ENCODE results near the gene MYL4.
"Not testable (repeated sequence)": the region's sequence is repeated elsewhere in the genome, so short reads cannot be mapped to it uniquely, and the experiment has no call there.

The MYL4 gene

GRCh38 chr17:47197821-47198220 is 11.3 kb upstream of the MYL4 start:
- no peak for DNase-seq

- DNase-seq = no peak
These were observed 9.4 kb upstream of the MYL4 start for GRCh38 chr17:47199627-47200324.

- peak; percentile 33 for DNase-seq
These were observed 8.9 kb upstream of the MYL4 start for GRCh38 chr17:47200325-47200664.

DNA sequence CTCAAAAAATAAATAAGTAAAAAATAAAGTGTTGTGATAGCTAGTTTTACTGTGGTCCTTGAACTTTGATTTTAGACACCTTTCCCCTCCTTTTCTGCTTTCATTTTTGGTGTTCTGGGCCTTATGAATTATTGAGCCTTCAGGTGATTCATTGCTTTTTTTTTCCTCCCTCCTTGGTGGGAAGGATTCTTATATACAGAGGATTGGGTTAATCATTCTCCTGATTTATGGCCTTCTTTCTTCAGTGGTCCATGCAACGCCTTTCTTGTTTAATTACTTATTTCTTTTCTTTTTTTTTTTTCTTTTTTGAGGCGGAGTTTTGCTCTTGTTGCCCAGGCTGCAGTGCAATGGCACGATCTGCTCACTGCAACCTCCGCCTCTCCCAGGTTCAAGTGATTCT is 8.0 kb upstream of the MYL4 start:
- no peak for DNase-seq

GRCh38 chr17:47203984-47204721 is 5.0 kb upstream of the MYL4 start:
- DNase-seq = no peak

GRCh38 chr17:47204722-47205418 is 4.3 kb upstream of the MYL4 start:
- peak; percentile 51 for DNase-seq

- DNase-seq = peak; percentile 46
These were observed 3.7 kb upstream of the MYL4 start for GRCh38 chr17:47205419-47205963.

GRCh38 chr17:47207143-47208067 is 1.7 kb upstream of the MYL4 start:
- no peak for DNase-seq

- DNase-seq = no peak
These were observed 351 bp downstream of the MYL4 start for GRCh38 chr17:47209499-47209898.

GRCh38 chr17:47210105-47210504 is 957 bp downstream of the MYL4 start:
- no peak for DNase-seq

GRCh38 chr17:47210779-47211178 is 1.6 kb downstream of the MYL4 start:
- no peak for DNase-seq

DNA sequence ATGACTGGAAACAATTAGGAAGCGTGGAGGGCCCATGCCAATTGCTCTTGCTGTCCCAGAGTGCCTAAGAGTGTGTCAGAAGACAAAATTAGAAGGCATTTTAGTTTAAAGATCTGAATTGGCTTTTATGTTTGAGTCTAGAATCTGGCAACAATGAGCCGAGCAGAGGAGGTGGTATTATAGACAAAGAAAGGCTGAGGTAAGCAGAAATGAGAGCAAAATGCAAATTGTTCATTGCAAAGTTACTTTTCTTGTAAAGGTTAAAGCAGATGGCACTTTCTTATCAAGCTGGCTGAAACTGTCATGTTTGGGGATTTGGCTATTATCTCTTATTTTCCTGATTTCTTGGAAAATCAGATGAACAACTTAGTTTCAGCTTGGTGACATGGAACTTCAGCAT is 3.3 kb downstream of the MYL4 start:
- no peak for DNase-seq

GRCh38 chr17:47213540-47213939 is 4.4 kb downstream of the MYL4 start:
- DNase-seq = no peak

- DNase-seq = no peak
These were observed 5.8 kb downstream of the MYL4 start for GRCh38 chr17:47214931-47215330.

GRCh38 chr17:47216821-47217220 is 7.7 kb downstream of the MYL4 start:
- DNase-seq = not testable (repeated sequence)

GRCh38 chr17:47217279-47217678 is 8.1 kb downstream of the MYL4 start:
- DNase-seq = not testable (repeated sequence)

- no peak for DNase-seq
These were observed 9.8 kb downstream of the MYL4 start for GRCh38 chr17:47218896-47219430.

- no peak for DNase-seq
These were observed 10.7 kb downstream of the MYL4 start for GRCh38 chr17:47219621-47220475.

DNA sequence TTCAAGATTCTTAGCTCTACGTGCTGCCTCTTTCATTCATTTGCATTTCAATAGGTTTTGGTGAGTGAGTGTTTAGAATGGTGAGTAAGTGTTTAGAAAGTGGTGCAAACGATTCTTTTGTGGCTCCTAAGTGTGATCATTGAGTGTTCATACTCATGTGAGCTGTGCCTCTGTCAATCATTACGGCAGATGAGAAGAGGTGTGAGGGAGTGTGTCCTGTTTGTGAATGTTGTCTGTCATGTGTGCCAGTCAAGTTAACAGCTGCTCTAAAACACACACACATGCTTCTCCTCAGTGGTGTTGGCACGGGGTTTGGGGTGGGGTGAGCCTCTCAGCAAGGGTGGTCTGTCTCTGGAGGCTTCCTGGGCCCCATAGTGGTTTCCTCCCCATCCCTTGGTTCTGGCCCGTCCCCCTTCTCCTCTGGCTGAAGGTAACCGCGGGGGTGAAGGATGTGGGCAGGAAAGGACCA is 11.4 kb downstream of the MYL4 start:
- DNase-seq = no peak

- DNase-seq = no peak
These were observed 12.0 kb downstream of the MYL4 start for GRCh38 chr17:47221154-47221553.

DNA sequence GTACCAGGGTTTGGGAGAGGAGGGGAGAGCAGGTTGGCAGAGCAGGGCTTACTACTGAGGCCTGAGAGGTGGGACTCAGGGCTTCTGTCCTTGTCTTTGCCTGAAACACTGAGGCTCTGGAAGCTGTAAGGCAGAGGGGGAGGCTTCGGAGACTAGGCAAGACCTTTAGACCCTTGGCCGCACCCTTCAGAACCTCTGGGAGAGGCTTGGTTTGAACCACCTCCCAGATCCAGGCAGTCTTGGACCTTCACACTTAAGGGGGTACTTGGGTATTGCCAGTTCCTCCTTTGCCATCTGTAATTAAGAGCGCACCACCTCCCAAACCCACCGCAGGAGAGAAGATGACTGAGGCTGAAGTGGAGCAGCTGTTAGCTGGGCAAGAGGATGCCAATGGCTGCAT is 12.9 kb downstream of the MYL4 start:
- DNase-seq = no peak

All from right forelimb (tissue), 1 donor.